Measurements from ENCODE around the gene OSBP2.

OSBP2 gene

GRCh38 chr22:30821863-30822215 lies 127.2 kb downstream of the OSBP2 start:
- TF ChIP-seq, protein P1, sequence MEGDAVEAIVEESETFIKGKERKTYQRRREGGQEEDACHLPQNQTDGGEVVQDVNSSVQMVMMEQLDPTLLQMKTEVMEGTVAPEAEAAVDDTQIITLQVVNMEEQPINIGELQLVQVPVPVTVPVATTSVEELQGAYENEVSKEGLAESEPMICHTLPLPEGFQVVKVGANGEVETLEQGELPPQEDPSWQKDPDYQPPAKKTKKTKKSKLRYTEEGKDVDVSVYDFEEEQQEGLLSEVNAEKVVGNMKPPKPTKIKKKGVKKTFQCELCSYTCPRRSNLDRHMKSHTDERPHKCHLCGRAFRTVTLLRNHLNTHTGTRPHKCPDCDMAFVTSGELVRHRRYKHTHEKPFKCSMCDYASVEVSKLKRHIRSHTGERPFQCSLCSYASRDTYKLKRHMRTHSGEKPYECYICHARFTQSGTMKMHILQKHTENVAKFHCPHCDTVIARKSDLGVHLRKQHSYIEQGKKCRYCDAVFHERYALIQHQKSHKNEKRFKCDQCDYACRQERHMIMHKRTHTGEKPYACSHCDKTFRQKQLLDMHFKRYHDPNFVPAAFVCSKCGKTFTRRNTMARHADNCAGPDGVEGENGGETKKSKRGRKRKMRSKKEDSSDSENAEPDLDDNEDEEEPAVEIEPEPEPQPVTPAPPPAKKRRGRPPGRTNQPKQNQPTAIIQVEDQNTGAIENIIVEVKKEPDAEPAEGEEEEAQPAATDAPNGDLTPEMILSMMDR (IDR thresholded peaks at IDR 0.05; ENCODE audit: low read depth, low read length, missing control alignments) = no peak
- DNase-seq (ENCODE audit: low read depth) = no peak
- in situ Hi-C loops (cut with HindIII; ENCODE audit: low sequenced_read_pairs) = no loop called here

DNA sequence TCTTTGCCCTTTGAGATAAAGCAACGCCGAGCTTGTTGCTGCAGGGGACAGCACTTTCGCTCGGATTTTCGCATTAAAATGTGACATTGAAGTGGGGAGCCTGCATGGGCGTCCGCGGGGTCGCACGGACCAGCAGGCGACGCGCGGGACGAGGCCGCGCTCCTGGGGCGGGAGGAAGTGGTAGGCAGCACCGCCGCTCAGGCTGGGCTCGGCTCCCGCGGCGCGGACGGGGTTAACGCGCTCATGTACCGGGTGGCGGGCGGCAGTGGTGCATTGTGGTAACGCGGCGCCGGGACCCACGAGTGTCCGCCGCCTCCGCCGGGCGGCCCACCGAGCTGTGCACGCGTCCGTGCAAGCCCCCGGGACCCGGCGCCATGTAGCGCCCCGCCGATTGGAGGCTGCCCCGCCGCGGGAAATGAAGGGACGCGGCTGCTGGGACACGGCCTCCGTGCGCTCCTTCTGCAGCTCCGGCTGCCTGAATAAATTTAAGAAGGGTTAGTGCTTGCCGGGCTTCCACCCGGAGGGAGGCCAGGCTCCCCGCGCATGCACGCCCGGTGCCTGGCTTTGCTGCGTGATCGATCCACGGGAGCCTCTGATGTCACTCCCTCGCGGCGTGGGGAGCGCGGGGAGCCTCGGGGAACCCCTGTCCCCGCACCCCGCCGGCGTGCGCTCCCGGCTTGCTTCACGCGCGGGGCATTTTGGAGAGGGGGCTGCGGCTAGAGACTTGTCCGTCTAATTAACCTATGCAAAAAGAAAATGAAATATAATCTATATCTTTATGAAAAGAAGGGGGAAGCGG lies 127.7 kb downstream of the OSBP2 start:
- H3K4me3 ChIP-seq (ENCODE audit: low read depth, low read length) = peak overlapping the region; percentile 38
- no peak for DNase-seq (ENCODE audit: low read depth)
- TF ChIP-seq, protein P1 (IDR thresholded peaks at IDR 0.05; ENCODE audit: low read depth, low read length, missing control alignments) = no peak
- in situ Hi-C loops (cut with HindIII; ENCODE audit: low sequenced_read_pairs) = no loop called here

More at GRCh38 chr22:30821863-30822215, 127.2 kb downstream of the OSBP2 start:
- H3K4me3 ChIP-seq (ENCODE audit: low read depth, low read length) = peak overlapping the region; percentile 38

- TF ChIP-seq, protein P1 (IDR thresholded peaks at IDR 0.05; ENCODE audit: low read depth, low read length, missing control alignments) = no peak
- in situ Hi-C loops (cut with HindIII; ENCODE audit: low sequenced_read_pairs) = no loop called here
- H3K4me3 ChIP-seq (ENCODE audit: low read depth, low read length) = peak overlapping the region; percentile 38
- DNase-seq (ENCODE audit: low read depth) = no peak
Observed at GRCh38 chr22:30823015-30823370, 128.3 kb downstream of the OSBP2 start.

GRCh38 chr22:30824096-30824495 lies 129.4 kb downstream of the OSBP2 start:
- TF ChIP-seq, protein P1 (IDR thresholded peaks at IDR 0.05; ENCODE audit: low read depth, low read length, missing control alignments) = no peak
- in situ Hi-C loops (cut with HindIII; ENCODE audit: low sequenced_read_pairs) = no loop called here
- no peak overlapping the region for H3K4me3 ChIP-seq (ENCODE audit: low read depth, low read length)
- DNase-seq (ENCODE audit: low read depth) = no peak

DNA sequence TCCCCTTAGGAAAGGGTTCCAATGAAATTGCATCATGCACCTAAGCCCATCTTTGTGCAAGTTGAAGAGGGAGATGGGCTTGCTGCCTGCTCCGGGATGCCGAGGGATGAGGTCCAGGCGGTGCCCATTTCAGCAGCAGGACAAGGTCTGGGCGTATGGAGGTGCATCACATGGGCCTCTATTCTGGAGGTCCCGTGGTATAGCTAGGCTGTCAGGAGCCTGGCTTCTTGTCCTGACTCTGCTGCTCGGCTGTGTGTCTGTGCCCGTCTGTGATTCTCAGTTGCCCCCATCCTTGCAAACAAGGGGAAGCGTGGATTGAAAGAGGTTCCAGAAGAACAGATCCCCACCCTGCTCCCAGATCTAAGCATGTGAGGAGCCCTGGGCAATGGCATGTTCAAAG lies 130.0 kb downstream of the OSBP2 start:
- TF ChIP-seq, protein P1 (IDR thresholded peaks at IDR 0.05; ENCODE audit: low read depth, low read length, missing control alignments) = no peak
- in situ Hi-C loops (cut with HindIII; ENCODE audit: low sequenced_read_pairs) = no loop called here
- DNase-seq (ENCODE audit: low read depth) = no peak
- no peak overlapping the region for H3K4me3 ChIP-seq (ENCODE audit: low read depth, low read length)

- in situ Hi-C loops (cut with HindIII; ENCODE audit: low sequenced_read_pairs) = no loop called here
- no peak for DNase-seq (ENCODE audit: low read depth)
- TF ChIP-seq, protein P1 (IDR thresholded peaks at IDR 0.05; ENCODE audit: low read depth, low read length, missing control alignments) = no peak
- no peak overlapping the region for H3K4me3 ChIP-seq (ENCODE audit: low read depth, low read length)
Observed at GRCh38 chr22:30825711-30826505, 131.2 kb downstream of the OSBP2 start.

All from astrocyte of the cerebellum (primary cell).